ENCODE measurements around the gene GIGYF2.
"Not testable (repeated sequence)": the region's sequence is repeated elsewhere in the genome, so short reads cannot be mapped to it uniquely, and the experiment has no call there.

DNA sequence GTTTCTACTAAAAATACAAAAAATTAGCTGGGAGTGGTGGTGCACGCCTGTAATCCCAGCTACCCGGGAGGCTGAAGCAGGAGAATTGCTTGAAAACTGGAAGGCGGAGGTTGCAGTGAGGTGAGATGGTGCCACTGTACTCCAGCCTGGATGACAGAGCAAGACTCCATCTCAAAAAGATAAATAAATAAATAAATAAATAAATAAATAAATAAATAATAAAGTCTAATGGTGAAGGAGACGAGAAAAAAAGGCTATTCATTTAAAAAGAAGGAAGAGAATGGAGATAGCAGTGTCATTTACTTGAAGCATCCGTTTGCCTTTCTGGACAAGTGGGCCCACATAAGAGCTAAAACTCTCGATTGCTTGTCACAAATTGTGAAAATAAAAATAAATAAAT, 11.7 kb upstream of the GIGYF2 start:
- TF ChIP-seq, protein P1, sequence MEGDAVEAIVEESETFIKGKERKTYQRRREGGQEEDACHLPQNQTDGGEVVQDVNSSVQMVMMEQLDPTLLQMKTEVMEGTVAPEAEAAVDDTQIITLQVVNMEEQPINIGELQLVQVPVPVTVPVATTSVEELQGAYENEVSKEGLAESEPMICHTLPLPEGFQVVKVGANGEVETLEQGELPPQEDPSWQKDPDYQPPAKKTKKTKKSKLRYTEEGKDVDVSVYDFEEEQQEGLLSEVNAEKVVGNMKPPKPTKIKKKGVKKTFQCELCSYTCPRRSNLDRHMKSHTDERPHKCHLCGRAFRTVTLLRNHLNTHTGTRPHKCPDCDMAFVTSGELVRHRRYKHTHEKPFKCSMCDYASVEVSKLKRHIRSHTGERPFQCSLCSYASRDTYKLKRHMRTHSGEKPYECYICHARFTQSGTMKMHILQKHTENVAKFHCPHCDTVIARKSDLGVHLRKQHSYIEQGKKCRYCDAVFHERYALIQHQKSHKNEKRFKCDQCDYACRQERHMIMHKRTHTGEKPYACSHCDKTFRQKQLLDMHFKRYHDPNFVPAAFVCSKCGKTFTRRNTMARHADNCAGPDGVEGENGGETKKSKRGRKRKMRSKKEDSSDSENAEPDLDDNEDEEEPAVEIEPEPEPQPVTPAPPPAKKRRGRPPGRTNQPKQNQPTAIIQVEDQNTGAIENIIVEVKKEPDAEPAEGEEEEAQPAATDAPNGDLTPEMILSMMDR (IDR thresholded peaks at IDR 0.05; ENCODE audit: poor library complexity, severe bottlenecking): not testable (repeated sequence)
- TF ChIP-seq POLR2AphosphoS5 (IDR thresholded peaks at IDR 0.05); EP300 (conservative IDR thresholded peaks at IDR 0.05; ENCODE audit: poor library complexity, severe bottlenecking); SMC3 (conservative IDR thresholded peaks at IDR 0.05; ENCODE audit: poor library complexity); EZH2 (IDR thresholded peaks at IDR 0.05; ENCODE audit: borderline replicate concordance, insufficient read depth, low read length, poor library complexity, severe bottlenecking); MXI1 (conservative IDR thresholded peaks at IDR 0.05; ENCODE audit: poor library complexity, severe bottlenecking); RAD21 (conservative IDR thresholded peaks at IDR 0.05): not testable (repeated sequence)
- TF ChIP-seq, protein P2, sequence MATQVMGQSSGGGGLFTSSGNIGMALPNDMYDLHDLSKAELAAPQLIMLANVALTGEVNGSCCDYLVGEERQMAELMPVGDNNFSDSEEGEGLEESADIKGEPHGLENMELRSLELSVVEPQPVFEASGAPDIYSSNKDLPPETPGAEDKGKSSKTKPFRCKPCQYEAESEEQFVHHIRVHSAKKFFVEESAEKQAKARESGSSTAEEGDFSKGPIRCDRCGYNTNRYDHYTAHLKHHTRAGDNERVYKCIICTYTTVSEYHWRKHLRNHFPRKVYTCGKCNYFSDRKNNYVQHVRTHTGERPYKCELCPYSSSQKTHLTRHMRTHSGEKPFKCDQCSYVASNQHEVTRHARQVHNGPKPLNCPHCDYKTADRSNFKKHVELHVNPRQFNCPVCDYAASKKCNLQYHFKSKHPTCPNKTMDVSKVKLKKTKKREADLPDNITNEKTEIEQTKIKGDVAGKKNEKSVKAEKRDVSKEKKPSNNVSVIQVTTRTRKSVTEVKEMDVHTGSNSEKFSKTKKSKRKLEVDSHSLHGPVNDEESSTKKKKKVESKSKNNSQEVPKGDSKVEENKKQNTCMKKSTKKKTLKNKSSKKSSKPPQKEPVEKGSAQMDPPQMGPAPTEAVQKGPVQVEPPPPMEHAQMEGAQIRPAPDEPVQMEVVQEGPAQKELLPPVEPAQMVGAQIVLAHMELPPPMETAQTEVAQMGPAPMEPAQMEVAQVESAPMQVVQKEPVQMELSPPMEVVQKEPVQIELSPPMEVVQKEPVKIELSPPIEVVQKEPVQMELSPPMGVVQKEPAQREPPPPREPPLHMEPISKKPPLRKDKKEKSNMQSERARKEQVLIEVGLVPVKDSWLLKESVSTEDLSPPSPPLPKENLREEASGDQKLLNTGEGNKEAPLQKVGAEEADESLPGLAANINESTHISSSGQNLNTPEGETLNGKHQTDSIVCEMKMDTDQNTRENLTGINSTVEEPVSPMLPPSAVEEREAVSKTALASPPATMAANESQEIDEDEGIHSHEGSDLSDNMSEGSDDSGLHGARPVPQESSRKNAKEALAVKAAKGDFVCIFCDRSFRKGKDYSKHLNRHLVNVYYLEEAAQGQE (IDR thresholded peaks at IDR 0.05; ENCODE audit: borderline replicate concordance): not testable (repeated sequence)

Measured in neural cell (in vitro differentiated cells).